GM23338 (cell line): Measurements from ENCODE around the gene COL1A2. TPM values are rescaled to one million over a fixed set of nuclear protein-coding genes. Genes with fewer than 3 reads are reported as not detected.

Experiments
- ATAC-seq: fragments of 200-7000 bp; cut with Tn5 transposase; 3 replicates; pipeline ENCODE4 v1.9.1; 2020
- DNase-seq: peaks from one replicate; pipeline ENCODE4 v3.0.0-alpha.2; 2015; ENCODE audit warnings: low spot score
- H2AFZ ChIP-seq: fragments of 200-600 bp; sonication (generic); 2 replicates; pipeline ENCODE4 v1.8.0; 2016; ENCODE audit warnings: antibody characterized with exemption, mild to moderate bottlenecking, moderate library complexity
- H3F3A ChIP-seq: fragments of 200-600 bp; sonication (generic); replicated peaks from 2 replicates; pipeline ENCODE4 v1.8.0; 2017; ENCODE audit warnings: antibody characterized with exemption, mixed run types, low read depth
- H3K27ac ChIP-seq: fragments of 200-600 bp; sonication (generic); 2 replicates; pipeline ENCODE4 v1.6.1; 2016; ENCODE audit warnings: low read depth
- H3K27me3 ChIP-seq: fragments of 200-600 bp; sonication (generic); 2 replicates; pipeline ENCODE4 v1.8.0; 2016; ENCODE audit warnings: mild to moderate bottlenecking, mixed run types, moderate library complexity; ENCODE audit not compliant: insufficient read depth
- H3K36me3 ChIP-seq: fragments of 200-600 bp; sonication (generic); 2 replicates; pipeline ENCODE4 v1.8.0; 2016; ENCODE audit warnings: mild to moderate bottlenecking; ENCODE audit not compliant: insufficient read depth
- H3K4me1 ChIP-seq: fragments of 200-600 bp; sonication (generic); 2 replicates; pipeline ENCODE4 v1.8.0; 2016; ENCODE audit warnings: mild to moderate bottlenecking, moderate library complexity; ENCODE audit not compliant: insufficient read depth
- H3K4me2 ChIP-seq: fragments of 200-600 bp; sonication (generic); 2 replicates; pipeline ENCODE4 v1.7.1; 2017; ENCODE audit warnings: mixed run types
- H3K4me3 ChIP-seq: fragments of 200-600 bp; sonication (generic); 2 replicates; pipeline ENCODE4 v1.6.1; 2016; ENCODE audit warnings: mixed run types
- H3K79me2 ChIP-seq: fragments of 200-600 bp; sonication (generic); replicated peaks from 2 replicates; pipeline ENCODE4 v1.8.0; 2017; ENCODE audit warnings: mild to moderate bottlenecking; ENCODE audit not compliant: insufficient read depth
- H3K9me2 ChIP-seq: fragments of 200-600 bp; sonication (generic); 2 replicates; pipeline ENCODE4 v1.8.0; 2017; ENCODE audit not compliant: insufficient read depth
- H4K20me1 ChIP-seq: fragments of 200-600 bp; sonication (generic); replicated peaks from 2 replicates; pipeline ENCODE4 v1.8.0; 2017; ENCODE audit warnings: mild to moderate bottlenecking; ENCODE audit not compliant: insufficient read depth
- H3K27ac Mint-ChIP-seq: 2 replicates; pipeline ENCODE4 v1.8.0; 2020; ENCODE audit warnings: inconsistent platforms, mild to moderate bottlenecking, moderate library complexity, mixed read lengths
- H3K27me3 Mint-ChIP-seq: 3 replicates; pipeline ENCODE4 v1.8.0; 2022; ENCODE audit warnings: low read depth, mild to moderate bottlenecking, moderate library complexity, mixed read lengths, inconsistent platforms; ENCODE audit not compliant: insufficient read depth, poor library complexity
- H3K36me3 Mint-ChIP-seq: 3 replicates; pipeline ENCODE4 v1.8.0; 2021; ENCODE audit warnings: low read depth, mild to moderate bottlenecking, inconsistent platforms, moderate library complexity, mixed read lengths
- H3K4me1 Mint-ChIP-seq: 3 replicates; pipeline ENCODE4 v1.8.0; 2020; ENCODE audit warnings: mild to moderate bottlenecking, inconsistent platforms, mixed read lengths
- H3K4me3 Mint-ChIP-seq: 3 replicates; pipeline ENCODE4 v1.8.0; 2021; ENCODE audit warnings: moderate library complexity, mild to moderate bottlenecking, inconsistent platforms, mixed read lengths
- H3K9me3 Mint-ChIP-seq: 3 replicates; pipeline ENCODE4 v1.8.0; 2020; ENCODE audit warnings: moderate library complexity, mild to moderate bottlenecking, inconsistent platforms, mixed read lengths
- CREB1 ChIP-seq: fragments of 250-450 bp; sonication (Bioruptor Pico); IDR thresholded peaks from 2 replicates; pipeline ENCODE4 v1.5.0; 2020; ENCODE audit warnings: low read depth, mild to moderate bottlenecking, moderate library complexity
- EZH2 ChIP-seq: fragments of 200-600 bp; sonication (generic); IDR thresholded peaks from one replicate; pipeline ENCODE4 v1.8.0; 2017; ENCODE audit warnings: antibody characterized with exemption, mild to moderate bottlenecking, low read depth; ENCODE audit not compliant: unreplicated experiment
- POLR2AphosphoS5 ChIP-seq: IDR thresholded peaks from 2 replicates; pipeline ENCODE4 v1.6.1; 2016; ENCODE audit warnings: antibody characterized with exemption, low read depth
- long read RNA-seq: library from polyadenylated mRNA; unstranded; transcript quantifications from one replicate; pipeline ENCODE4 v2.0.0, GENCODE V29; 2020; ENCODE audit not compliant: unreplicated experiment
- polyA plus RNA-seq: library from polyadenylated mRNA; unstranded; fragments of >200 nt; fragmentation: Nextera tagmentation; extraction: Ambion mirVana; gene quantifications from 2 replicates; pipeline ENCODE4 v1.2.1, GENCODE V29; 2016
- total RNA-seq: library from RNA; depleted of rRNA; stranded (reverse); fragments of >200 nt; shearing (Covaris generic); gene quantifications from 2 replicates; pipeline ENCODE4 v1.2.3, GENCODE V29; 2014; rRNA removed
- TF ChIP-seq, protein P1 (sequence below), 2 experiments: fragments of 200-600 bp in 1 of 2; sonication (generic) in 1 of 2; conservative IDR thresholded peaks; 2 replicates each; pipeline versions ENCODE4 v1.5.1 to v1.6.1; 2016 to 2017; ENCODE audit warnings: antibody characterized with exemption in 2 of 2, low read depth in 2 of 2, mild to moderate bottlenecking in 2 of 2, moderate library complexity in 1 of 2
- TF ChIP-seq, protein P2 (sequence below): IDR thresholded peaks from one replicate; pipeline ENCODE4 v1.6.1; 2018; ENCODE audit warnings: antibody characterized with exemption; ENCODE audit not compliant: unreplicated experiment

COL1A2 gene
- total RNA-seq (61.6 and 67.0 TPM in 2 replicates), polyA plus RNA-seq (32.0 and 34.6 TPM in 2 replicates)
- long read RNA-seq, partial matches to known transcripts, result 2 of 7 reads
- long read RNA-seq, other reads (novel, unspliced or antisense), result 5 of 7 reads

DNA sequence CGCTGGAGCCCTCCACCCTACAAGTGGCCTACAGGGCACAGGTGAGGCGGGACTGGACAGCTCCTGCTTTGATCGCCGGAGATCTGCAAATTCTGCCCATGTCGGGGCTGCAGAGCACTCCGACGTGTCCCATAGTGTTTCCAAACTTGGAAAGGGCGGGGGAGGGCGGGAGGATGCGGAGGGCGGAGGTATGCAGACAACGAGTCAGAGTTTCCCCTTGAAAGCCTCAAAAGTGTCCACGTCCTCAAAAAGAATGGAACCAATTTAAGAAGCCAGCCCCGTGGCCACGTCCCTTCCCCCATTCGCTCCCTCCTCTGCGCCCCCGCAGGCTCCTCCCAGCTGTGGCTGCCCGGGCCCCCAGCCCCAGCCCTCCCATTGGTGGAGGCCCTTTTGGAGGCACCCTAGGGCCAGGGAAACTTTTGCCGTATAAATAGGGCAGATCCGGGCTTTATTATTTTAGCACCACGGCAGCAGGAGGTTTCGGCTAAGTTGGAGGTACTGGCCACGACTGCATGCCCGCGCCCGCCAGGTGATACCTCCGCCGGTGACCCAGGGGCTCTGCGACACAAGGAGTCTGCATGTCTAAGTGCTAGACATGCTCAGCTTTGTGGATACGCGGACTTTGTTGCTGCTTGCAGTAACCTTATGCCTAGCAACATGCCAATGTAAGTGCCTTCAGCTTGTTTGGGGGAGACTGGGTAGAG, at the start of gene COL1A2:
Gene COL1A2 (plus strand): TSS at position 459 of the 704 bp plus-strand sequence. CDS start 137 bp downstream, at position 596.
- Histone ChIP-seq H3K79me2 (no peaks in the 10 kb centered on the region), H3K27ac (no peak within 1 kb of the TSS), H3K27me3 (peaks cover 4% of the 10 kb centered on the region; the same call in 1 of the 2 replicates), H4K20me1 (no peaks in the 10 kb centered on the region), H2AFZ (peak within 1 kb of the TSS; percentile 80), H3F3A (no peaks in the 10 kb centered on the region), H3K36me3 (peaks cover 7% of the 10 kb centered on the region; the same call in 1 of the 2 replicates), H3K9me2 (no peaks in the 10 kb centered on the region), H3K4me1 (peaks cover 23% of the 10 kb centered on the region), H3K4me3 (peak within 1 kb of the TSS; percentile 80), H3K4me2 (peak within 1 kb of the TSS; percentile 86)
- H3K9me3 Mint-ChIP-seq, result no peaks in the 10 kb centered on the region
- TF ChIP-seq, protein P1, sequence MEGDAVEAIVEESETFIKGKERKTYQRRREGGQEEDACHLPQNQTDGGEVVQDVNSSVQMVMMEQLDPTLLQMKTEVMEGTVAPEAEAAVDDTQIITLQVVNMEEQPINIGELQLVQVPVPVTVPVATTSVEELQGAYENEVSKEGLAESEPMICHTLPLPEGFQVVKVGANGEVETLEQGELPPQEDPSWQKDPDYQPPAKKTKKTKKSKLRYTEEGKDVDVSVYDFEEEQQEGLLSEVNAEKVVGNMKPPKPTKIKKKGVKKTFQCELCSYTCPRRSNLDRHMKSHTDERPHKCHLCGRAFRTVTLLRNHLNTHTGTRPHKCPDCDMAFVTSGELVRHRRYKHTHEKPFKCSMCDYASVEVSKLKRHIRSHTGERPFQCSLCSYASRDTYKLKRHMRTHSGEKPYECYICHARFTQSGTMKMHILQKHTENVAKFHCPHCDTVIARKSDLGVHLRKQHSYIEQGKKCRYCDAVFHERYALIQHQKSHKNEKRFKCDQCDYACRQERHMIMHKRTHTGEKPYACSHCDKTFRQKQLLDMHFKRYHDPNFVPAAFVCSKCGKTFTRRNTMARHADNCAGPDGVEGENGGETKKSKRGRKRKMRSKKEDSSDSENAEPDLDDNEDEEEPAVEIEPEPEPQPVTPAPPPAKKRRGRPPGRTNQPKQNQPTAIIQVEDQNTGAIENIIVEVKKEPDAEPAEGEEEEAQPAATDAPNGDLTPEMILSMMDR (conservative IDR thresholded peaks at IDR 0.05; ENCODE audit: low read depth in 2 of 2), result no peak
- TF ChIP-seq, protein P2, sequence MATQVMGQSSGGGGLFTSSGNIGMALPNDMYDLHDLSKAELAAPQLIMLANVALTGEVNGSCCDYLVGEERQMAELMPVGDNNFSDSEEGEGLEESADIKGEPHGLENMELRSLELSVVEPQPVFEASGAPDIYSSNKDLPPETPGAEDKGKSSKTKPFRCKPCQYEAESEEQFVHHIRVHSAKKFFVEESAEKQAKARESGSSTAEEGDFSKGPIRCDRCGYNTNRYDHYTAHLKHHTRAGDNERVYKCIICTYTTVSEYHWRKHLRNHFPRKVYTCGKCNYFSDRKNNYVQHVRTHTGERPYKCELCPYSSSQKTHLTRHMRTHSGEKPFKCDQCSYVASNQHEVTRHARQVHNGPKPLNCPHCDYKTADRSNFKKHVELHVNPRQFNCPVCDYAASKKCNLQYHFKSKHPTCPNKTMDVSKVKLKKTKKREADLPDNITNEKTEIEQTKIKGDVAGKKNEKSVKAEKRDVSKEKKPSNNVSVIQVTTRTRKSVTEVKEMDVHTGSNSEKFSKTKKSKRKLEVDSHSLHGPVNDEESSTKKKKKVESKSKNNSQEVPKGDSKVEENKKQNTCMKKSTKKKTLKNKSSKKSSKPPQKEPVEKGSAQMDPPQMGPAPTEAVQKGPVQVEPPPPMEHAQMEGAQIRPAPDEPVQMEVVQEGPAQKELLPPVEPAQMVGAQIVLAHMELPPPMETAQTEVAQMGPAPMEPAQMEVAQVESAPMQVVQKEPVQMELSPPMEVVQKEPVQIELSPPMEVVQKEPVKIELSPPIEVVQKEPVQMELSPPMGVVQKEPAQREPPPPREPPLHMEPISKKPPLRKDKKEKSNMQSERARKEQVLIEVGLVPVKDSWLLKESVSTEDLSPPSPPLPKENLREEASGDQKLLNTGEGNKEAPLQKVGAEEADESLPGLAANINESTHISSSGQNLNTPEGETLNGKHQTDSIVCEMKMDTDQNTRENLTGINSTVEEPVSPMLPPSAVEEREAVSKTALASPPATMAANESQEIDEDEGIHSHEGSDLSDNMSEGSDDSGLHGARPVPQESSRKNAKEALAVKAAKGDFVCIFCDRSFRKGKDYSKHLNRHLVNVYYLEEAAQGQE, result peak; percentile 72
- H3K27me3 Mint-ChIP-seq, result peaks cover 16% of the 10 kb centered on the region
- peak within 1 kb of the TSS; percentile 88 for H3K4me3 Mint-ChIP-seq
- H3K4me1 Mint-ChIP-seq, result peaks cover 45% of the 10 kb centered on the region
- DNase-seq, result peak; percentile 78
- peak; percentile 64 for ATAC-seq
- H3K36me3 Mint-ChIP-seq, result no peaks in the 10 kb centered on the region
- H3K27ac Mint-ChIP-seq, result peak within 1 kb of the TSS; percentile 80; the same call in 1 of the 2 replicates

DNA sequence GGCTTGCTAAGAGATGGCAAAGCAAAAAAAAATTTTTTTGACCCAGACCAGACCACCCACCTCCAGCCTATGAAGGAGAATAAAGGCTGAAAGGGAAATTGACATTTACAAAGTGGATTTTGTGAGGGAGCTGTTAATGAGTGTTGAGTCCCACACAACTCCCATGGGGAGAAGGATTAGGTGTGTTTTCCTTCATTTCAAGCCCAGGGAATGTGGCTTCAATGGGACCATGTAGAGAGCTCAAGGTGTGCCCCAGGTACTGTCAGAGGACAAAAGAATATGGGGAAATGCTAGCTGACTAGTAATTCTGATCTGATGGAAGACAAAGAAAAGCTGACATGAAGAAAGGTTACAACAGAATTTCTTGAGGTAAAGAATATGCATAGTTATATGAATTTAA, 48.8 kb upstream of the COL1A2 start:
- TF ChIP-seq EZH2 (no peak), CREB1 (no peak), POLR2AphosphoS5 (no peak)
- no peaks in the 10 kb centered on the region for H3K9me3 Mint-ChIP-seq
- DNase-seq, result no peak
- Histone ChIP-seq H3K27me3 (no peaks in the 10 kb centered on the region), H3K4me2 (no peak overlapping the region), H4K20me1 (no peaks in the 10 kb centered on the region), H3K79me2 (no peaks in the 10 kb centered on the region), H3F3A (no peaks in the 10 kb centered on the region), H3K4me1 (peaks cover 7% of the 10 kb centered on the region; the same call in 1 of the 2 replicates), H3K4me3 (no peak overlapping the region), H2AFZ (no peak overlapping the region), H3K27ac (no peak overlapping the region), H3K9me2 (0 out of 2 replicates have a peak, but pooled peaks cover 3% of the 10 kb centered on the region), H3K36me3 (no peaks in the 10 kb centered on the region)
- H3K4me1 Mint-ChIP-seq, result peaks cover 21% of the 10 kb centered on the region; the same call in 2 of the 3 replicates
- H3K4me3 Mint-ChIP-seq, result no peak overlapping the region
- no peak; the same call in 2 of the 3 replicates for ATAC-seq
- no peak overlapping the region for H3K27ac Mint-ChIP-seq
- no peaks in the 10 kb centered on the region for H3K36me3 Mint-ChIP-seq
- H3K27me3 Mint-ChIP-seq, result no peaks in the 10 kb centered on the region
